ENCODE data around the gene NAA16. TPM values are rescaled to one million over a fixed set of nuclear protein-coding genes. Genes with fewer than 3 reads are reported as not detected.

NAA16 gene
- total and polyA plus RNA-seq, 10 of the 15 experiments (the other 5 are each of a cell fraction or from before 2014, with no cell fraction given) = 5.4 to 18.5 (median 13.2) TPM

GRCh38 chr13:41313117-41313516, 2.0 kb downstream of the NAA16 start:
- Histone ChIP-seq H2AFZ (ENCODE audit: control insufficient read depth, low read depth, low read length) (no peak overlapping the region), H3K27me3 (replicated peaks in 1 of 2; ENCODE audit: control insufficient read depth in 2 of 2, insufficient read depth in 2 of 2, low read length in 1 of 2) (no peaks in the 10 kb centered on the region), H3K4me2 (ENCODE audit: control insufficient read depth, insufficient read depth) (peak overlapping the region; percentile 36), H3K4me1 (ENCODE audit: control insufficient read depth, insufficient read depth, low read length) (peaks cover 6% of the 10 kb centered on the region; the same call in 1 of the 2 replicates), H3K79me2 (ENCODE audit: control insufficient read depth, insufficient read depth, low read length) (peaks cover 69% of the 10 kb centered on the region), H4K20me1 (ENCODE audit: control insufficient read depth, insufficient read depth) (no peaks in the 10 kb centered on the region), H3K36me3 (ENCODE audit: control insufficient read depth in 2 of 2, insufficient read depth in 2 of 2, low read length in 1 of 2) (no peaks in the 10 kb centered on the region), H3K9ac (ENCODE audit: control insufficient read depth, insufficient read depth, low read length) (peak overlapping the region; percentile 32; the same call in 1 of the 2 replicates), H3K4me3 (peak overlapping the region; percentile 65; the same call in 1 of the 2 replicates), H3K27ac (ENCODE audit: control insufficient read depth, insufficient read depth) (no peak overlapping the region), H3K9me3 (replicated peaks; ENCODE audit: control insufficient read depth, insufficient read depth, low read length) (no peaks in the 10 kb centered on the region)
- intact Hi-C loops (cut with micrococcal nuclease; ENCODE audit: unreplicated experiment) (loop anchor here (5.0 kb wide), 1 partner anchor 181 kb away; the partner anchor contains the start of gene KBTBD6), in situ Hi-C loops (cut with MboI) (no loop called here)
- ChIA-PET POLR2A (no interaction called here), CTCF (no interaction called here), RAD21 (ENCODE audit: unreplicated experiment) (interaction anchor here (0.9 to 1.5 kb wide), 2 partner anchors 16 to 50 kb away, joined by 3 to 4 read pairs; partner anchors contain the start of gene MTRF1), SMC1A (ENCODE audit: uncharacterized antibody, unreplicated experiment) (interaction anchor here (0.9 to 1.8 kb wide), 4 partner anchors 13 to 239 kb away, joined by 3 to 4 read pairs (median 4); partner anchors contain the start of gene MTRF1)
- no peak for TF ChIP-seq ZNF274 (IDR thresholded peaks at IDR 0.05; ENCODE audit: insufficient read depth, insufficient read length)
- TF ChIP-seq MLLT1 (IDR thresholded peaks at IDR 0.05) = 0 out of 2 replicates have a peak, but pooled peaks have one; percentile 0
- DNase-seq (ENCODE audit: low read depth, low spot score) (no peak), ATAC-seq (no peak), FAIRE-seq (no peak)
- no TSS peak for BruUV-seq (replicated peaks)
- 94% methylated on average over 5 of the region's 5 CpGs for WGBS (ENCODE audit: insufficient coverage, insufficient replicate concordance, low lambda C conversion rate, missing lambda C conversion rate)

DNA sequence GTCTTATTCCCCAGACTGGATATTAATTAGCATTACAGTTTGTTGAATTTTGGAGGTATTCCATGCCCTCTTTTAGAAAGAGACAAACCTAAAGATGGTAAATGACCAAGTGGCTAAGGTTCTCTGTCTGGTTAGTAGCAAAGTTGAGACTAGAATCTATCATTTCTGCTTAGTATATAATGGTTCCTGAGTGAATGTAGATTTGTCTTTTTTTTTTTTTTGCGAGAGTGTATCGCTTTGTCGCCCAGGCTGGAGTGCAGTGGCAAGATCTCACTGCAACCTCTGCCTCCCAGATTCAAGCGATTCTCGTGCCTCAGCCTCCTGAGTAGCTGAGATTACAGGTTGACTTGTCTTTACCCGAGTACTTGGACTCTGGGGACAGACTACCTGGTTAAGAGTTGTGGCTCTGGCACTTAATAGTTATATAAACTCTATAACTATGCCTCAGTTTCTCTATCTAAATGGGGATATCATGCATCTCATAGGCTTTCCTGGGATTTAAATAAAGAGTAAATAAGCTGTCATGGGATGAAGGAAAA, 2.7 kb downstream of the NAA16 start:
- Histone ChIP-seq H3K27me3 (replicated peaks in 1 of 2; ENCODE audit: control insufficient read depth in 2 of 2, insufficient read depth in 2 of 2, low read length in 1 of 2) (no peaks in the 10 kb centered on the region), H3K4me3 (peak overlapping the region; percentile 65; the same call in 1 of the 2 replicates), H3K9me3 (replicated peaks; ENCODE audit: control insufficient read depth, insufficient read depth, low read length) (no peaks in the 10 kb centered on the region), H2AFZ (ENCODE audit: control insufficient read depth, low read depth, low read length) (no peak overlapping the region), H3K36me3 (ENCODE audit: control insufficient read depth in 2 of 2, insufficient read depth in 2 of 2, low read length in 1 of 2) (no peaks in the 10 kb centered on the region), H3K79me2 (ENCODE audit: control insufficient read depth, insufficient read depth, low read length) (peaks cover 75% of the 10 kb centered on the region), H4K20me1 (ENCODE audit: control insufficient read depth, insufficient read depth) (no peaks in the 10 kb centered on the region), H3K4me1 (ENCODE audit: control insufficient read depth, insufficient read depth, low read length) (peaks cover 6% of the 10 kb centered on the region; the same call in 1 of the 2 replicates), H3K9ac (ENCODE audit: control insufficient read depth, insufficient read depth, low read length) (no peak overlapping the region), H3K4me2 (ENCODE audit: control insufficient read depth, insufficient read depth) (peak overlapping the region; percentile 36), H3K27ac (ENCODE audit: control insufficient read depth, insufficient read depth) (no peak overlapping the region)
- WGBS (ENCODE audit: insufficient coverage, insufficient replicate concordance, low lambda C conversion rate, missing lambda C conversion rate) = 84% methylated on average over 6 of the region's 6 CpGs
- in situ Hi-C loops (cut with MboI) = no loop called here
- 0 out of 2 replicates have a peak, but pooled peaks have one; percentile 37 for TF ChIP-seq MLLT1 (IDR thresholded peaks at IDR 0.05)
- no peak for TF ChIP-seq SREBF2 (IDR thresholded peaks at IDR 0.05; ENCODE audit: low read length)
- FAIRE-seq (no peak), DNase-seq (ENCODE audit: low read depth, low spot score) (no peak), ATAC-seq (no peak)
- CTCF ChIA-PET = interaction anchor here (0.6 kb wide), 1 partner anchor 621 kb away, joined by 4 read pairs; no protein-coding TSS in a partner anchor
- POLR2A ChIA-PET = no interaction called here
- no TSS peak for BruUV-seq (replicated peaks)
- RAD21 ChIA-PET (ENCODE audit: unreplicated experiment) = interaction anchor here (0.9 kb wide), 1 partner anchor 15 kb away, joined by 3 read pairs; no protein-coding TSS in a partner anchor
- SMC1A ChIA-PET (ENCODE audit: uncharacterized antibody, unreplicated experiment) = interaction anchor here (1.5 kb wide), 1 partner anchor 50 kb away, joined by 4 read pairs; the partner anchor contains the start of gene MTRF1
- intact Hi-C loops (cut with micrococcal nuclease; ENCODE audit: unreplicated experiment) = loop anchor here (2.0 to 5.0 kb wide), 2 partner anchors 51 to 181 kb away; partner anchors contain the start of genes KBTBD6 and MTRF1

Measured in GM12878 (cell line).